Cortex of kidney (tissue), 1 donor: ENCODE data around the gene FFAR1.
"Not testable (repeated sequence)": the region's sequence is repeated elsewhere in the genome, so short reads cannot be mapped to it uniquely, and the experiment has no call there.

Source experiments
- DNase-seq: peaks from one replicate; lab custom pipeline; 2025; lab: John Stamatoyannopoulos, UW

The FFAR1 gene

GRCh38 chr19:35362261-35363000, 14.7 kb downstream of the FFAR1 start:
- no peak for DNase-seq

- DNase-seq, result no peak
Measured at GRCh38 chr19:35363001-35363590, 15.4 kb downstream of the FFAR1 start.

- no peak for DNase-seq
Measured at GRCh38 chr19:35363711-35364425, 16.2 kb downstream of the FFAR1 start.

DNA sequence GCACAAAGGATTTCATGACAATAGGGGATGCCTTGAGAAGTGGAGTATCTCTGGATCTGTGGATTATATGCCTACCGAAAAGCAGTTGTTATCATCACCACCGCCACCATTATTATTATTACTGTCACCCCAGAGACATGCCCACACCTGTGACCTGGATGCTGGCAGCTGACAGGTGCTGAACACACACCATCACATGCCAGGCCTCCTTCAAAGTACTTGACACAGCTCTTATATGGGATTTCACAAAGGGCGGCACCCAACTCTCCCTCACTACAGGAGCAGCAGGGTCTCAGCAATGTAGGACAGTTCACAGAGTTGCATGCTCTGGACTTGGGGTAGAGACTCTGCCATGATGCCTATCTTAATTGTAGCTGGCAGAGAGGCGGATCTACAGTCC, 17.6 kb downstream of the FFAR1 start:
- no peak for DNase-seq

DNA sequence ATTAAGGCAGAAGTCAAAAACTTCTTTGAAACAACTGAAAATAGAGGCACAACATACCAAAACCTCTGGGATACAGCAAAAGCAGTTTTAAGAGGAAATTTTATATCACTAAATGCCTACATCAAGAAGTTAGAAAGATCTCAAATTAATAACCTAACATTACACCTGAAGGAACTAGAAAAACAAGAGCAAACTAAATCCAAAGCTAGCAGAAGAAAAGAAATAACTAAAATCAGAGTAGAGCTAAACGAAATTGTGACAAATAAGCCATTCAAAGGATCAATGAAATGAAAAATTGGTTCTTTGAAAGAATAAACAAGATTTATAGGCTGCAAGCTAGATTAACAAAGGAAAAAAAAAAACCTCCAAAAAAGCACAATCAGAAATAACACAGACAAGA, 20.7 kb downstream of the FFAR1 start:
- no peak for DNase-seq

DNA sequence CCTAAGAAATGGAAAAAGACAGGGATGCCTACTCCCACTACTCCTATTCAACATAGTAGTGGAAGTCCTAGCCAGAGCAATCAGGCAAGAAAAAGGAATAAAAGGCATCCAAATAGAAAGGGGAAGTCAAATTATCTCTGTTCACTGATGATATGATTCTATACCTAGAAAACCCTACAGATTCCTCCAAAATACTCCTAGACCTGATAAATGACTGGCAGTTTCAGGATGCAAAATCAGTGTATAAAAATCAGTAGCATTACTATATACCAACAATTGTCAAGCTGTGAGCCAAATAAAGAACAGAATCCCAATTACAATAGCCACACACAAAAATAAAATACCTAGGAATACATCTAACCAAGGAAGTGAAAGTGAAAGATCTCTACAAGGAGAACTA, 21.8 kb downstream of the FFAR1 start:
- DNase-seq, result no peak

- DNase-seq, result no peak
Measured at GRCh38 chr19:35370722-35371121, 23.0 kb downstream of the FFAR1 start, which contains the start of gene GPR42. Gene GPR42 (plus strand): TSS chr19:35371068. CDS start chr19:35371360, 292 bp downstream.

DNA sequence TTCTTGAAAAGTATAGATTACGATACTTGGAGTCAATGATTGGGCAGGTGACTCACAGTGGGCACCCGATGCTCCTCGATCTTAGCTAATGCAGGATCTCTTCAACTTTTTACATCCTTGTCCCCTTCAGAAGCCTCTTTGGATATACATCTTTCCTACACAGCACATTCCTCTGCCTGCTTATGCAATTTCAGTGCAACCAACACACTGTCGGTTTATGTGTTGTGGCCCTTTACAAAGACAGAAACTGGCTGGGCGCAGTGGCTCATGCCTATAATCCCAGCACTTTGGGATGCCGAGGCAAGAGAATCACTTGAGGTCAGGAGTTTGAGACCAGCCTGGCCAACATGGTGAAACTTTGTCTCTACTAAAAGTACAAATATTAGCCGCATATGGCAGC, 25.8 kb downstream of the FFAR1 start:
- no peak for DNase-seq

GRCh38 chr19:35374031-35374430, 26.3 kb downstream of the FFAR1 start:
- DNase-seq, result not testable (repeated sequence)

GRCh38 chr19:35375505-35376307, 28.0 kb downstream of the FFAR1 start:
- no peak for DNase-seq

DNA sequence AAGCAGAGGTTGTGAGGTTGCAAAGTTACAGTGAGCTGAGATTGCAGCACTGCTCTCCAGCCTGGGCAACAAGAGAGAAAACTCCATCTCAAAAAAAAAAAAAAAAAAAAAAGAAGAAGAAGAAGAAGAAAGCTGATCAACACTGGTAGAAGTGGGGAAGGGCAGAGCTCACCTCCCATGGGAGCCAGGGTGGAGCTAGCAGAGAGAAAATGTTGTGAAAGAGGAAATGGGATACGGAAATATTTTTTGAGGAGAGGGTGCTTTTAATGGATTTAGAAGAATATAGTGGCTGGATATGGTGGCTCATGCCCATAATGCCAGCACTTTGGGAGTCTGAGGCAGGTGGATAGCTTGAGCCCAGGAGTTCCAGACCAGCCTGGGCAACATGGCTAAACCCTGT, 30.0 kb downstream of the FFAR1 start:
- DNase-seq, result no peak

DNA sequence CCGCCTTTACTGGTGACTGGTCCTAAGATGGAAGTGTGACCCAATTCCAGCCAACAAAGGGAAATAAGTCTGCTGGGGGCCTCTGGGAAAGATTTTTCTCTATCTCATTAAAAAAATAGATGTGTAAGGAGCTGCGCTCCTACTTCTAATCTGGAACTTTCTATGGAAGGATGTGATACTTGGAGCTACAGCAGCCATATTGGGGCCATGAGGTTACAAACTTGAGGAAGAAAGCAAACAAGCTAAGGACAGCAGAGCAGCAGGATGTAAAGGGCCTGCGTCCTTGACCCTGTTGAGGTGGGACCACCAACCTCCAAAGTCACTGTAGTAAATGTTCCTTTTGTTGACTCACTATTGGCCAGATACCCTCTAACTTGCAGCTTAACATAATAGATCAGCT, 30.7 kb downstream of the FFAR1 start:
- DNase-seq, result no peak

- DNase-seq, result not testable (repeated sequence)
Measured at GRCh38 chr19:35379545-35379944, 31.8 kb downstream of the FFAR1 start.

DNA sequence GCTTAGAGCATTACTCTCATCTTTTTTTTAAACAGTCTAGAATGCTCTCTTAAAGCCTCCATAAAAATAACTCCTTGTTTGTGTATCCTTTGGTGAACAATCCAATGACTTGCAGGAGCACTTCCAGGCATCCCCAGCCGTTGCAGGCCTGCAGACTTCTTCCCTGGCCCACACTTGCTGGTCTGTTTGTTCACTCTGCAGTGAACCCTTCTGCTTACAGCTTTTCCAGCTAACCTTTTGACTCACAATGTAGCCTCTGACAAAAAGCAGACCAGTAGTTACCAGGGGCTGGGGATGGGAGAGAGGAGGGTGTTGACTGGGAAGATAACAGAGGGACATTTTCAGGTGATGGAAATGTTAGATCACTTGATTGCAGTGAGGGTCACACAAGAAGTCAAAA, 32.3 kb downstream of the FFAR1 start:
- no peak for DNase-seq

- DNase-seq, result no peak
Measured at GRCh38 chr19:35380450-35381124, 32.9 kb downstream of the FFAR1 start.

DNA sequence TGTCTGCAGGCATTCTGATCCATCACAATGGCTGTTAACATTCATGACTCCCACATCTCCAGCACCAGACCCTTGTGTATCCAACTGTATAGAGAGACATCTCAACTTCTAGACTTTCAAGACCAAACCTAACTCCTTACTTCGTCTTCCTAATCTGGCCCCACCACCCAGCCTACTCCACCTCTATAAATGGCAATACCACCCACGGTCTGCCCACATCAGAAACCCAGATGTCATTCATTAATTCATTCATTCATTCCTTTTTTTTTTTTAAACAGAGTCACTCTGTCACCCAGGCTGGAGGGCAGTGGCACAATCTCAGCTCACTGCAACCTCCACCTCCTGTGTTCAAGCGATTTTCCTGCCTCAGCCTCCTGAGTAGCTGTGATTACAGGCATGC, 33.6 kb downstream of the FFAR1 start:
- DNase-seq, result no peak

GRCh38 chr19:35381926-35382325, 34.2 kb downstream of the FFAR1 start:
- DNase-seq, result no peak

- no peak for DNase-seq
Measured at GRCh38 chr19:35383536-35383935, 35.8 kb downstream of the FFAR1 start.

DNA sequence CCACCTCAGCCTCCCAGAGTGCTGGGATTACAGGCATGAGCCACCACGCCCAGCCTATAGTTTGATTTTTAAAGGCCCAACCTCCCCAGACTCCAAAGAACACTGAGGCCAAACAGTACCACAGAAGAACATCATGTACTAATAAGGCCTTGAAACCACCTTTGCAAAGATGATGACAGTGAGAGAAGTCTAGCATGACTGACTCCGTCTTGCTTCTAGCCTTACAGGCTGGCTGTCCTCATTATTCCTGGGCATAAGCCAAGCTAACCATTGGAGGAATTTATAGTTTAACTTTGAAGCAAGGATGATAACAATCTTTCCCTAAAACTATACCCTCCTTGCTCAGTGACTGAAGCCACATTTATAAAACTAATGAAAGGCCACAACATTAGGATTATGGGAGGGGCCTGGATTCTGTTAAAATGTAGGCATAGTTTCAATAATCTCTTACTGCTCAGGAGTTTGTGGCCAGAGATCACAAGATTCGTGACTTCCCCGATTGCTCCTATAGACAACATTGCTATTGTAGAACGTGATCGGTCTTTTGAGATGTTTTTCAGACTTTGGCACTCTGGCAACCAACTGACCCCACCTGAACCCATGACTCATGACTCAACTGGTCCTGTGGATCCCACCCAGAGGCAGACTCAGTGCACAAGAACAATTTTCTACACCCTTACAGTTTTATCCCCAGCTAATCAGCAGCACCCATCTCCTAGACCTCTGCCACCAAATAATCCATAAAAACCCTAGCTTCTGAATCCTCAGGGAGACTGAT, 40.8 kb downstream of the FFAR1 start:
- no peak for DNase-seq

DNA sequence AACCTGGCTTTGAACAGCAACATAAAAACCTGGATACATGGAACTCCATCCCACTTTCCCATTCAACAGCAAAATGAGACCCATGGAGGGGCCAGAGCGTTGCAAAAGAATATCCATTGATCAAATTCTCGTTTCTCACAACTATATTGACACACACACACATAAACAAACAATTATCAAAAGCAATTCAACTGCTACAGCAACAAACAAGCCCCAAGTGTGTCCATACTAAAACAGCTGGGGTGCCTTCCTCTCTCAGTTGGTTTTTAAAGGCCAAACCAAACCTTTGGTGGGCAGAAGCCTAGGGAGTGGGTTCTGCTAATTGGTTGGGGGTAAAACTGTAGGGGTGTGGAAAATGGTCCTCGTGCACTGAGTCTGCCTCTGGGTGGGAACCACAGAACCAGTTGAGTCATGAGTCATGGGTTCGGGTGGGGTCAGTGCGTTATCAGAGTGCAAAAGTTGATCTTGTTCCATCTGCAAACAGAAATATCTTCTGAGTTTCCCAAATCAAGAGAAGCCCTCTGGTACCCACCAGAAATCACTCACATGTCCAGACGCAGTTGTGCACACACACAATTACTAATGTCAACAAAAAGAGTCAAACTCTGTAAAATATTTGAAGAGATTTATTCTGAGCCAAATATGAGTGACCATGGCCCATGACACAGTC, 41.6 kb downstream of the FFAR1 start:
- no peak for DNase-seq
